ENCODE data around the gene HPSE2. TPM values are rescaled to one million over a fixed set of nuclear protein-coding genes. Genes with fewer than 3 reads are reported as not detected.

HPSE2 gene
- total RNA-seq, 1 donor: not detected

GRCh38 chr10:98469001-98469931 is 766.4 kb downstream of the HPSE2 start:
- no peak for TF ChIP-seq CTCF (IDR thresholded peaks at IDR 0.05; ENCODE audit: insufficient read depth, low read length)
- DNase-seq (ENCODE audit: low read depth): no peak

GRCh38 chr10:98467506-98468318 is 767.9 kb downstream of the HPSE2 start:
- DNase-seq (ENCODE audit: low read depth): peak; percentile 88
- peak overlapping the region; percentile 64 for H3K4me3 ChIP-seq (ENCODE audit: low read depth, low read length)
- TF ChIP-seq CTCF (IDR thresholded peaks at IDR 0.05; ENCODE audit: insufficient read depth, low read length): peak; percentile 84

More at GRCh38 chr10:98469001-98469931, 766.4 kb downstream of the HPSE2 start:
- no peak overlapping the region for H3K4me3 ChIP-seq (ENCODE audit: low read depth, low read length)

GRCh38 chr10:98466861-98467505 is 768.7 kb downstream of the HPSE2 start:
- TF ChIP-seq CTCF (IDR thresholded peaks at IDR 0.05; ENCODE audit: insufficient read depth, low read length): no peak

GRCh38 chr10:98465866-98466265 is 769.8 kb downstream of the HPSE2 start:
- TF ChIP-seq CTCF (IDR thresholded peaks at IDR 0.05; ENCODE audit: insufficient read depth, low read length): no peak
- no peak for DNase-seq (ENCODE audit: low read depth)
- no peak overlapping the region for H3K4me3 ChIP-seq (ENCODE audit: low read depth, low read length)

More at GRCh38 chr10:98466861-98467505, 768.7 kb downstream of the HPSE2 start:
- no peak overlapping the region for H3K4me3 ChIP-seq (ENCODE audit: low read depth, low read length)
- DNase-seq (ENCODE audit: low read depth): no peak

- H3K4me3 ChIP-seq (ENCODE audit: low read depth, low read length): no peak overlapping the region
- no peak for DNase-seq (ENCODE audit: low read depth)
- no peak for TF ChIP-seq CTCF (IDR thresholded peaks at IDR 0.05; ENCODE audit: insufficient read depth, low read length)
Observed at GRCh38 chr10:98463976-98464754, 771.5 kb downstream of the HPSE2 start.

- H3K4me3 ChIP-seq (ENCODE audit: low read depth, low read length): no peak overlapping the region
- DNase-seq (ENCODE audit: low read depth): no peak
- no peak for TF ChIP-seq CTCF (IDR thresholded peaks at IDR 0.05; ENCODE audit: insufficient read depth, low read length)
Observed at GRCh38 chr10:98463016-98463415, 772.6 kb downstream of the HPSE2 start.
